ENCODE results near the gene ZNF683. TPM values are rescaled to one million over a fixed set of nuclear protein-coding genes. Genes with fewer than 3 reads are reported as not detected.

ZNF683 gene
- total RNA-seq, 1 experiment from 2014 or later, result not detected

- no peaks in the 10 kb centered on the region for H3F3A ChIP-seq (ENCODE audit: low read length, unreplicated experiment)
- DNase-seq, result no peak
- CTCF ChIA-PET, result no interaction called here
- H3K27me3 ChIP-seq (ENCODE audit: low read length), result no peaks in the 10 kb centered on the region
- no peaks in the 10 kb centered on the region for H3K36me3 ChIP-seq (ENCODE audit: low read depth, low read length)
- H3K4me1 ChIP-seq (ENCODE audit: insufficient read depth, low read length), result no peaks in the 10 kb centered on the region
- no peak overlapping the region for H3K4me3 ChIP-seq (ENCODE audit: low read length)
- intact Hi-C loops (cut with micrococcal nuclease), result no loop called here
- H3K9me3 ChIP-seq (ENCODE audit: low read length), result no peaks in the 10 kb centered on the region
- no TSS peak for BruUV-seq (replicated peaks)
- no peak overlapping the region for H3K4me2 ChIP-seq (ENCODE audit: low read length)
- H3K9me2 ChIP-seq (replicated peaks; ENCODE audit: low read length), result no peaks in the 10 kb centered on the region
- ATAC-seq, result no peak
- H3K27ac ChIP-seq (ENCODE audit: low read length), result no peak overlapping the region
- POLR2A ChIA-PET (ENCODE audit: unreplicated experiment), result no interaction called here
- H3K9ac ChIP-seq (ENCODE audit: low read length), result no peak overlapping the region
- H2AFZ ChIP-seq (ENCODE audit: low read length), result no peak overlapping the region
- TF ChIP-seq CTCF (conservative IDR thresholded peaks at IDR 0.05; ENCODE audit: low read depth, low read length), result no peak
- no peak for TF ChIP-seq EZH2phosphoT487 (IDR thresholded peaks at IDR 0.05; ENCODE audit: borderline replicate concordance, low read length)
- TF ChIP-seq EZH2 (IDR thresholded peaks at IDR 0.05; ENCODE audit: low read length, unreplicated experiment), result no peak
- H3K79me2 ChIP-seq (ENCODE audit: low read length), result no peaks in the 10 kb centered on the region
- no peaks in the 10 kb centered on the region for H4K20me1 ChIP-seq (ENCODE audit: low read length)
Measured at GRCh38 chr1:26315874-26316850, 56.4 kb downstream of the ZNF683 start.

GRCh38 chr1:26314501-26314900 lies 58.0 kb downstream of the ZNF683 start:
- Histone ChIP-seq H3K79me2 (ENCODE audit: low read length) (no peaks in the 10 kb centered on the region), H3K27me3 (ENCODE audit: low read length) (no peaks in the 10 kb centered on the region), H4K20me1 (ENCODE audit: low read length) (no peaks in the 10 kb centered on the region), H3F3A (ENCODE audit: low read length, unreplicated experiment) (no peaks in the 10 kb centered on the region), H3K9ac (ENCODE audit: low read length) (no peak overlapping the region), H3K4me2 (ENCODE audit: low read length) (no peak overlapping the region), H3K4me3 (ENCODE audit: low read length) (no peak overlapping the region), H3K27ac (ENCODE audit: low read length) (no peak overlapping the region), H3K36me3 (ENCODE audit: low read depth, low read length) (no peaks in the 10 kb centered on the region), H3K4me1 (ENCODE audit: insufficient read depth, low read length) (no peaks in the 10 kb centered on the region), H3K9me3 (ENCODE audit: low read length) (no peaks in the 10 kb centered on the region), H3K9me2 (replicated peaks; ENCODE audit: low read length) (no peaks in the 10 kb centered on the region), H2AFZ (ENCODE audit: low read length) (no peak overlapping the region)
- no TSS peak for BruUV-seq (replicated peaks)
- DNase-seq (no peak), ATAC-seq (no peak)
- TF ChIP-seq EZH2phosphoT487 (IDR thresholded peaks at IDR 0.05; ENCODE audit: borderline replicate concordance, low read length) (no peak), EZH2 (IDR thresholded peaks at IDR 0.05; ENCODE audit: low read length, unreplicated experiment) (no peak), CTCF (conservative IDR thresholded peaks at IDR 0.05; ENCODE audit: low read depth, low read length) (no peak)
- ChIA-PET CTCF (interaction anchor here (0.7 to 1.7 kb wide), 2 partner anchors 30 to 83 kb away, joined by 3 read pairs; no protein-coding TSS in a partner anchor), POLR2A (ENCODE audit: unreplicated experiment) (no interaction called here)
- intact Hi-C loops (cut with micrococcal nuclease), result no loop called here

Other genes with a start within 250 kb of the ZNF683 start
- gene FAM110D, start 213.7 kb downstream of the ZNF683 start, total RNA-seq (2014; rRNA removed), result not detected in 2 replicates
- not detected in 2 replicates for gene C1orf232, start 203.8 kb downstream of the ZNF683 start, total RNA-seq (2014; rRNA removed)
- gene ZNF593, start 202.8 kb downstream of the ZNF683 start, total RNA-seq (2014; rRNA removed), result 155 and 165 TPM in 2 replicates
- not detected in 2 replicates for gene ZNF593OS, start 200.9 kb downstream of the ZNF683 start, total RNA-seq (2014; rRNA removed)
- gene CNKSR1, start 195.3 kb downstream of the ZNF683 start, total RNA-seq (2014; rRNA removed), result 32.1 and 34.5 TPM in 2 replicates
- not detected in 2 replicates for gene CATSPER4, start 182.1 kb downstream of the ZNF683 start, total RNA-seq (2014; rRNA removed)
- gene CEP85, start 138.6 kb downstream of the ZNF683 start, total RNA-seq (2014; rRNA removed), result 30.6 and 30.8 TPM in 2 replicates
- 181 and 193 TPM in 2 replicates for gene SH3BGRL3, start 92.7 kb downstream of the ZNF683 start, total RNA-seq (2014; rRNA removed)
- gene UBXN11, start 66.1 kb downstream of the ZNF683 start, total RNA-seq (2014; rRNA removed), result 19.4 and 24.6 TPM in 2 replicates
- gene CD52, start 54.8 kb downstream of the ZNF683 start, total RNA-seq (2014; rRNA removed), result not detected in 2 replicates
- gene CRYBG2, start 18.6 kb downstream of the ZNF683 start, total RNA-seq (2014; rRNA removed), result 15.3 and 16.1 TPM in 2 replicates
- gene LIN28A, start 38.1 kb upstream of the ZNF683 start, total RNA-seq (2014; rRNA removed), result not detected in 2 replicates
- gene DHDDS, start 59.6 kb upstream of the ZNF683 start, total RNA-seq (2014; rRNA removed), result 49.6 and 52.8 TPM in 2 replicates
- gene HMGN2, start 99.7 kb upstream of the ZNF683 start, total RNA-seq (2014; rRNA removed), result 822 and 888 TPM in 2 replicates
- gene RPS6KA1, start 157.0 kb upstream of the ZNF683 start, total RNA-seq (2014; rRNA removed), result 98.2 and 111 TPM in 2 replicates

All from PC-3 (cell line).